UCSD-AML1 (cell line): ENCODE data around the gene COL5A1.

Experiments used
- DNase-seq: peaks from one replicate; lab custom pipeline; 2025; ENCODE audit not compliant: unreplicated experiment; lab: John Stamatoyannopoulos, UW

Gene COL5A1

DNA sequence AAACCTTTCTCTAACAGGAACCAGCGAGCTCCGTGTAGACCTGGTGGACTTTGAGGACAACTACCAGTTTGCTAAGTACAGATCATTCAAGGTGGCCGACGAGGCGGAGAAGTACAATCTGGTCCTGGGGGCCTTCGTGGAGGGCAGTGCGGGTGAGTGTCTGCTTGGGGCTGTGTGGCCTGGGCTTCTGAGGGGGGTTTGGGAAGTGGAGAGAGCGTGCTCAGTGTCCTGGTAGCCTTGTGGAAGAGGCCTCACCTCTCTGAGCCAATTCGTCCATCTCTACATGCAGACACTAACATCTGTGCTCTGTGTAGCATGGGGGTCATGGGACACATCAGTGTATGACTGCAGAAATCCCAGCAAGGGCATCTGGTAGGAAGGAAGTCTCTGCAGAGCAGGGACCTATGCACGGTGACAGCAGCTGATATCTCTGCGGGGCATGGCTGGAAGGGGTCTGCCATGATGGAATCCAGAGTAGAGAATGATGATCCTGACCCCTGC, 244.9 kb downstream of the COL5A1 start:
- DNase-seq, result no peak

DNA sequence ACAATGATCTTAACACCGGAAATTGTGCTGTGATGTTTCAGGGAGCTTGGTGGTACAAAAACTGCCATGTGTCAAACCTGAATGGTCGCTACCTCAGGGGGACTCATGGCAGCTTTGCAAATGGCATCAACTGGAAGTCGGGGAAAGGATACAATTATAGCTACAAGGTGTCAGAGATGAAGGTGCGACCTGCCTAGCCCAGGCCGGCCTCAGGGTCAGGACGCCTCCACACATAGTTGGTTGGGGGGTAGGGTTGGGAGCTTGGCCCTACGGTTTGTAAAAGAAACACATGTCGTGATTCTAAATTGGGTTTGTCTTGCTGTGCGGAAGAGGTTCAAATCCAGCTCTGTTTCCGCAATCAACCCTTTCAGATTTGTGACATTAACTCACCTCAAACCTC, 245.6 kb downstream of the COL5A1 start:
- no peak for DNase-seq

DNA sequence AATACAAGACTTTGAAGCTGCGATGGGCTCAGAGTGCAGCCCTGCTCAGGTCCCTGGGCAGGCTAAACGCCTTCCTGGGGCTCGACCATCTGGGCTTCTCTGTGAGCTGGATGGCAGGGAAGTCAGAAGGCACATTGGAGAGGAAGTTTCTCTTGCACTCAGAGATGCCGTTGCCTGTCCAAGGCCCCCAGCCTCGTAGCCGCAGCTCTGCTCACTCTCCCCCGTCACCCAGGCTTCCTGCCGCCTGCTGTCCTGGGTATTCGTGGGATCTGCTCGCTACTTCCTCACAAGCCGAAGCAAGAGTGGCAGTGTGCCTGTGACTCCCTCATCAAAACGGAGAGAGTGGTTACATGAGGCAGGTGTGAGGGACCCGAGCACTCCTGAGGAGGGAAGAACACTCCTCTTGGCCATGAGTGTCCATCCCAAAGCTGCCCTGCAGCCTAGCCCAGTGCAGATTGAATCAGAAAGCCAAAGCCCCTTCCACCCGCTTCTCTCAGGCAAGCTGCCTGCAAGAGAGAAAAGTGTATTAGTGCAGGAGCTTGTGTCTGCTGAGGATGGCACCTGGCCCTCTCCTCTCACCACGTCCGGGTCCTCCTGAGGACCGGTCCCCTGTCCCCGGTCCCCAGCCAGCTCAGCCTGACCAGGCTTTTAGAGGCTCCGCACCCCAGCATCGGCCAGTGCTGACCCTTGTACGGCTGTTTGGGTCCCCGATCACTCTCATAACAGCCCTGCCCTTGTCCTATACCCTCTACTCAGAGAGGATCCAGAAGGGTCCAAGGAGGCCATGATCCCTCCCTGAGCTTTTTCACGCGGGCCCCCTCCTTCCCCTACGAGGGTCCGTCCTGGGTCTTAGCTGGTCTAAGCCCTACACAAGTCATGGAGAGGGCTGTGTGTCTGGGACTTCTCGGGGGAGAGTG, 246.3 kb downstream of the COL5A1 start:
- DNase-seq, result peak; percentile 78

DNA sequence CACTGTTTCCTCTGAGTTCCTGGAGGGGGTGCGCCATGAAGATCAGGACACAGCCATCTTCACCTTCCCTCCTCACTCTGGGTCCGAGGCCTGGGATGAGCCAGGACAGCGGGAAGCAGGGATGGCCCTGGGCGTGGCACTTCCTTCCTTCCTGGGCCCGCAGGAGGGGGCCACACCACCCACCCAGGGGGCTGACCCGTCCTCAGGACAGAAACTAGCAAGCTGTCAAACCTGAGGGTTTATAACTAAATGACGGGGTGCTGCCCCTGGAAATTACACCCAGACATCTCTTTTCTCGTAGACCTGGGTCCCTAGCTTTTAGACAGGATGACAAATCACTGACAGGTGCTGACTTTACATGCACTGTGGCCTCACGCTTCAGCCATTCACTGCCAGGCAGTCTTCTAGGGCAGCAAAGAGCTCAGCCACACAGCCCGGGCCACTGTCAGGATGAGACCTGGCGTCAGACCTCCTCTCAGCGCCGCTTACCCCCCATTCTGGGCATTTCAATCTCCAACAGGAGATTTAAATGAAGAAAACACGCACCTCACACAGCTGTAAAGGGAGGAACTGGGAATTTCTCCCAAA, 247.1 kb downstream of the COL5A1 start:
- no peak for DNase-seq

DNA sequence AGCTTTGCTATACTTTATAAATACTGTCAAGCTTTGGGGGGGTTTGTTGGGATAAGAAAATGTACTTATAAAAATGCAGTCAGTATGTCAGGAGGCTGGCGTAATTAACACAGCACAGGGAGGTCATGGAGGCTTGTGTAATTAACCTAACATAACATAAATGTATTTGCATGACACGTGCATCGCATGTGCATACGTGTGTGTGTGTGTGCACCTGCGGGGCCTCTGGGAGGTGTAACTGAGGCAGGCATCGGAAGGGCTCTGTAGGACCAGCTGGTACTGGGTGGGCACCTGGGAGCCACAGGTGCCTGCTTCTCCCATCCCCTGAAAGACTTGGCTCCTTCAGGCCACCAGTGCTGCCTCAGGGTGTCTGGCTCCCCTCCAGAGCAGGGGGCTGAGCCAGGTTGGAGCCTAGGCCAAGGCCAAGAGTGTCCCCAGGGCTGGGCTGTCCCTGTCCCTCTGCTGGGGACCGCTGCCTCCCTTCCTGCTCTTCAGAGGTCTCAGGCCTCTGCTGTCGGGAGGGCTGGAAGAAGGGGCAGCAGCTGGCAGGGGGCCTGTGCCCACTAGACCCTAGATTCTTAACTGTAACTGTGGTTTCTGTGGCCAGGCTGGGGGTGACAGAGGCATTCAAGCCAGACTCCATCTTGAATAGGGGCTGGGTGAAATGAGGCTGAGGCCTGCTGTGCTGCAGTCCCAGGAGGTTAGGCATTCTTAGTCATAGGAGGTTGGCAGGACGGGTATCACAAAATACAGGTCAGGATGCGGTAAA, 248.0 kb downstream of the COL5A1 start:
- DNase-seq, result no peak

DNA sequence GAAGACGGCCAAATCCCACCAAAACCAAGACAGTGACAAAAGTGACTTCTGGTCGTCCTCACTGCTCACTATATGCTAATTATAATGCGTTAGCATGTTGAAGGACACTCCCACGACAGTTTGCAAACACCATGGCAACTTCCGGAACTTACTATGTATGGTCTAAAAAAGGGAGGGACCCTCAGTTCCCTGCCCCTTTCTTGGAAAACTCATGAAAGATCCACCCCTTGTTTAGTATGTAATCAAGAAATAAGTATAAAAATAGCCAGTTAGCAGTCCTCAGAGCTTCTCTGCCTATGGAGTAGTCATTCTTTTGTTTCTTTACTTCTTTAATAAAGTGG, 248.5 kb downstream of the COL5A1 start:
- no peak for DNase-seq

DNA sequence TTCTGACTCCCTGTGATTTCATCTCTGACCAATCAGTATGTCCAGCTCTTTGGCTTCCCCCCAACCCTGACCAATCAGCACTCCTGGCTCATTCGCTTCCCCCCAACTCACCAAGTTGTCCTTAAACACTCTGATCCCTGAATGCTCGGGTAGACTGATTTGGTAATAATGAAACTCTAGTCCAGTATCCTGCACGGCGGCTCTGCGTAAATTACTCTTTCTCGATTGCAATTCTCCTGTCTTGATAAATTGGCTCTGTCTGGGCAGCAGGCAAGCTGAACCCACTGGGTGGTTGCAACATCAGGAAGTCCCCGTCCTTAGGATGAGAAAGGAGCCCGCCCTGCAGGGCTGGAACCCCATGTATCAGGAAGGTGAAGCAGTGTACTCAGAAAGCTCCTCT, 249.4 kb downstream of the COL5A1 start:
- no peak for DNase-seq

DNA sequence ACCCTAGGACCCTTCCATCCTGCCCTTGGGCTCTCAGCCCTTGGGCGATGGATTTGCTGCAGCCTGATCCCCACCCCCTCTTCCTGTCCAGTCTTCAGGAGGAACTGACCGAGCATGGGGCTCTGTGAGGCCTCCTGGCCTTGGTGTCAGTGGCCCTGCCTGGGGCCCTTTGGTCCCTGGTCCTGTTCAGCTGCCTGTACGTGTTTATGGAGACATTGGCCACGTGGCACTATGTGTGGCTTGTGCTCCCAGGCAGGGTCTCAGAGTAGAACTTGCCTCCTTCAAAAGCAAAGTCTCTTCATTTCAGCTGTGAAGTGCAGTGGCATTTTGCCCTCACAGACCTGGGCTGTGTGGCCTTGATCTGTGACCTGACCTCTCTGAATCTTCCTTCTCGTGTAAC, 250.1 kb downstream of the COL5A1 start:
- DNase-seq, result no peak

DNA sequence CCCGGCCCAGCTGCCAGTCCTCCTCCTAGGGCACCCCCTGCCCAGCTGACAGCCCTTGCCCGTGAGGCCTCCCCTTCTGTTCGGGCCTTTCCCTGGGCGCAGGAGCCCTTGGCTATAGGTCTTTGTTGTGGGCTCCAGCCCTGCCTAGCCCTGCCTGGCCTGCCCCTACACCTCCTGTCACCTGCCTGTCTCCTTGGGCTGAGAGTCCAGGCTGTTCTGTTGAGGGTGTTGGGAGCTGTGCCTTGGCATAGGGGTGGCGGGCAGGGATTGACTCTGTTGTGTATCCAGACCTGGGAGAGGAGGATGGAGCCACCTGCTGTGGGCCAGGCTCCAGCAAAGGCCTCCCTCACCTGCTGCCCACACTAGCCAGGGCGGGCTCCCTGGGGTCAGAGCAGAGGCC, 250.6 kb downstream of the COL5A1 start:
- no peak for DNase-seq

DNA sequence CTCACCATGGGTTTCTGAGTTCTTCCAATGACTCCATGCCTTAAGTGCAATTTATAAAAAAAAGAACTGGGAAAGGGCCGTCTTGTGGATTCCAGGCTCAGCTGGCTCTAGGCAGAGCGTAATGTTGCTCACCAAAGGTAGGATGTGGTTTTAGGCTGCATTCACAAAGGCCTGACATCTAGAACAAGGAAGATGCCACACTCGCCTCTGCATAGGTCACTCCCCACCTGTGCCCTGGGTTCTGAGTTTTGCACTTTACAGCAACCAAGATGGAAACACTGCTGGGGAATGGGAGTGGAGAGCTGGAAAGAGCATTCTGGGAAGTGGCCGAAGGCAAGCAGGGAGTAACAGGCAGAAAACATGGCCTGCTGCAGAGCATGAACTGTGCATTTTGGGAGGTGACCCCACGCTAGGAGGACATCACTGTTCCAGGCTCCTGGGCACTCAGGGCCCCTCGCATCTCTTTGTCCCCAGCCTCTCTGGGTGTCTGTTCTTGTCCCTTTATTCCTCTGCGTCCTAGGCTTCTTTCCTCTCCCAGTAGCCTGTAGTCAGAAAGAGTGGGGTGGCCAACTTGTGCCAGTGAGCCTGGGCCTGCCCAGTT, 251.3 kb downstream of the COL5A1 start:
- no peak for DNase-seq
